Osteoblast (primary cell): Measurements from ENCODE around the gene SLC9A9. TPM values are rescaled to one million over a fixed set of nuclear protein-coding genes. Genes with fewer than 3 reads are reported as not detected.

ENCODE experiments used
- DNase-seq: peaks from one replicate; pipeline ENCODE4 v3.0.0; 2011; ENCODE audit warnings: low spot score, mixed read lengths; ENCODE audit not compliant: insufficient read length; ENCODE audit errors: missing footprints
- H2AFZ ChIP-seq: 2 replicates; pipeline ENCODE4 v1.6.0; 2011; ENCODE audit warnings: mild to moderate bottlenecking, low read length
- H3K27ac ChIP-seq: 2 replicates; pipeline ENCODE4 v1.5.1; 2011; ENCODE audit warnings: mild to moderate bottlenecking, low read depth, low read length, moderate library complexity
- H3K27me3 ChIP-seq: 2 replicates; pipeline ENCODE4 v1.6.0; 2012; ENCODE audit warnings: mild to moderate bottlenecking, control low read depth, inconsistent platforms, low read length, moderate library complexity; ENCODE audit not compliant: insufficient read depth
- H3K36me3 ChIP-seq: 2 replicates; pipeline ENCODE4 v1.5.1; 2011; ENCODE audit warnings: mild to moderate bottlenecking, low read length, control low read depth, moderate library complexity; ENCODE audit not compliant: insufficient read depth
- H3K4me1 ChIP-seq: 2 replicates; pipeline ENCODE4 v1.5.1; 2011; ENCODE audit warnings: mild to moderate bottlenecking, low read length, control low read depth, moderate library complexity; ENCODE audit not compliant: insufficient read depth
- H3K4me2 ChIP-seq: 2 replicates; pipeline ENCODE4 v1.6.0; 2011; ENCODE audit warnings: mild to moderate bottlenecking, low read length; ENCODE audit not compliant: insufficient read depth
- H3K4me3 ChIP-seq: fragments of 200-600 bp; sonication (generic); 3 replicates; pipeline ENCODE4 v1.5.1; 2012; ENCODE audit warnings: mild to moderate bottlenecking, low read length, inconsistent platforms; ENCODE audit not compliant: insufficient read depth
- H3K79me2 ChIP-seq: 2 replicates; pipeline ENCODE4 v1.6.0; 2012; ENCODE audit warnings: mild to moderate bottlenecking, low read length, control low read depth, inconsistent platforms; ENCODE audit not compliant: insufficient read depth
- H3K9me3 ChIP-seq: 2 replicates; pipeline ENCODE4 v1.5.1; 2011; ENCODE audit warnings: low read depth, low read length, control low read depth
- H4K20me1 ChIP-seq: 2 replicates; pipeline ENCODE4 v1.6.0; 2012; ENCODE audit warnings: mild to moderate bottlenecking, low read length, control low read depth; ENCODE audit not compliant: insufficient read depth
- total RNA-seq: library from RNA; depleted of rRNA; stranded (reverse); fragments of >200 nt; gene quantifications from 2 replicates; pipeline ENCODE4 v1.2.3, GENCODE V29; 2012
- TF ChIP-seq, protein P1 (sequence below): IDR thresholded peaks from 2 replicates; pipeline ENCODE4 v1.5.1; 2011; ENCODE audit warnings: mild to moderate bottlenecking, low read depth, low read length, moderate library complexity; ENCODE audit errors: extremely low read depth

The SLC9A9 gene
- total RNA-seq, 1 donor, result 6.5 TPM

DNA sequence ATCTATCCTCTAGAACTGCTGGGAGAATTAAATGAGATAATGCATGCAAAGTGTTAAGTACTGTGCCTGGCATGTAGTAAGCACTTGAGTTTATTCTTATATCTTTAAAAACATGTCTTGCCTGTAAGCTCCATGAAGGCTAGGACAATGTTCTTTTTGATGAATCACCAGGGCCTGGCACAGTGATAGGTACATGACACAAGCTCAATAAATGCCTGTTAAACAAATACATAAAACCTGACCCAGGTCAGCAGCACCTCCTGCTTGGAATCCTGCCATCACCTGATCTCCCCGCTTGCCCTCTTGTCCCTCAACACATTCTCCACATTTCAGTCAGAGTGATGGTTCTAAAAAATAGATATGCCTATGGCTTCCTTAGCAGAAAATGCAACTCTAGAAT, 541.9 kb downstream of the SLC9A9 start:
- H4K20me1 ChIP-seq, result no peaks in the 10 kb centered on the region
- H3K4me2 ChIP-seq, result no peak overlapping the region
- no peaks in the 10 kb centered on the region for H3K9me3 ChIP-seq
- no peak overlapping the region for H3K4me3 ChIP-seq
- TF ChIP-seq, protein P1, sequence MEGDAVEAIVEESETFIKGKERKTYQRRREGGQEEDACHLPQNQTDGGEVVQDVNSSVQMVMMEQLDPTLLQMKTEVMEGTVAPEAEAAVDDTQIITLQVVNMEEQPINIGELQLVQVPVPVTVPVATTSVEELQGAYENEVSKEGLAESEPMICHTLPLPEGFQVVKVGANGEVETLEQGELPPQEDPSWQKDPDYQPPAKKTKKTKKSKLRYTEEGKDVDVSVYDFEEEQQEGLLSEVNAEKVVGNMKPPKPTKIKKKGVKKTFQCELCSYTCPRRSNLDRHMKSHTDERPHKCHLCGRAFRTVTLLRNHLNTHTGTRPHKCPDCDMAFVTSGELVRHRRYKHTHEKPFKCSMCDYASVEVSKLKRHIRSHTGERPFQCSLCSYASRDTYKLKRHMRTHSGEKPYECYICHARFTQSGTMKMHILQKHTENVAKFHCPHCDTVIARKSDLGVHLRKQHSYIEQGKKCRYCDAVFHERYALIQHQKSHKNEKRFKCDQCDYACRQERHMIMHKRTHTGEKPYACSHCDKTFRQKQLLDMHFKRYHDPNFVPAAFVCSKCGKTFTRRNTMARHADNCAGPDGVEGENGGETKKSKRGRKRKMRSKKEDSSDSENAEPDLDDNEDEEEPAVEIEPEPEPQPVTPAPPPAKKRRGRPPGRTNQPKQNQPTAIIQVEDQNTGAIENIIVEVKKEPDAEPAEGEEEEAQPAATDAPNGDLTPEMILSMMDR, result no peak
- no peak overlapping the region for H2AFZ ChIP-seq
- DNase-seq, result no peak
- peaks cover 9% of the 10 kb centered on the region for H3K4me1 ChIP-seq
- no peaks in the 10 kb centered on the region for H3K36me3 ChIP-seq
- H3K27ac ChIP-seq, result no peak overlapping the region
- H3K27me3 ChIP-seq, result no peaks in the 10 kb centered on the region
- H3K79me2 ChIP-seq, result no peaks in the 10 kb centered on the region

DNA sequence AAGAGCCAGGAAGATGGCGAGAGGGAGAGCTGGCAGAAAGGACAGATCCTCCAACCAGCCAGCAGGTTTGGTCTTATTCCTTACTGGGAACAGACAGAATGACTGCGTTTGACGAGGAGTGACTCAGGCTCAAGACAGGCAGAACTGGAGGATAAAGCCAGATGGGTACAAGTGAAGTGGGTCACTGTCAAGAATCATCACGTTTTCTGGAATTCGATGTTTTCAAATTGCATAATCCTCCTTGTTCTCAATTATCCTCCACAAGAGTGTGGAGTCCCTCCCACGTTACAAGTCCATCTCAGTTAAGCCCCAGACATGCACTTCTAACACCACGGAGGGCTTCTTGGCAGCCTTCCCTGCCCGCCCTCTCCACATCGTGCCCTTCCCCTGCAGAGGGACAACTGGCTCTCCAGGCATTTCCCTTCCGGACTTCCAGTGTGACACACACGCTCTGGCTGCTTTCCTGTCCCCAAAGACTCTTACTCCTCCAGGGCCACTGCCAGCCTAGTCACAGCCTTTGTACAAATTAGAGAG, 545.6 kb downstream of the SLC9A9 start:
- peak; percentile 67 for DNase-seq
- Histone ChIP-seq H3K79me2 (no peaks in the 10 kb centered on the region), H2AFZ (peak overlapping the region; percentile 43), H3K4me3 (no peak overlapping the region), H3K4me2 (peak overlapping the region; percentile 56), H3K27me3 (no peaks in the 10 kb centered on the region), H3K36me3 (no peaks in the 10 kb centered on the region), H4K20me1 (no peaks in the 10 kb centered on the region), H3K4me1 (peaks cover 9% of the 10 kb centered on the region), H3K9me3 (no peaks in the 10 kb centered on the region), H3K27ac (no peak overlapping the region)
- TF ChIP-seq, protein P1, result no peak

DNA sequence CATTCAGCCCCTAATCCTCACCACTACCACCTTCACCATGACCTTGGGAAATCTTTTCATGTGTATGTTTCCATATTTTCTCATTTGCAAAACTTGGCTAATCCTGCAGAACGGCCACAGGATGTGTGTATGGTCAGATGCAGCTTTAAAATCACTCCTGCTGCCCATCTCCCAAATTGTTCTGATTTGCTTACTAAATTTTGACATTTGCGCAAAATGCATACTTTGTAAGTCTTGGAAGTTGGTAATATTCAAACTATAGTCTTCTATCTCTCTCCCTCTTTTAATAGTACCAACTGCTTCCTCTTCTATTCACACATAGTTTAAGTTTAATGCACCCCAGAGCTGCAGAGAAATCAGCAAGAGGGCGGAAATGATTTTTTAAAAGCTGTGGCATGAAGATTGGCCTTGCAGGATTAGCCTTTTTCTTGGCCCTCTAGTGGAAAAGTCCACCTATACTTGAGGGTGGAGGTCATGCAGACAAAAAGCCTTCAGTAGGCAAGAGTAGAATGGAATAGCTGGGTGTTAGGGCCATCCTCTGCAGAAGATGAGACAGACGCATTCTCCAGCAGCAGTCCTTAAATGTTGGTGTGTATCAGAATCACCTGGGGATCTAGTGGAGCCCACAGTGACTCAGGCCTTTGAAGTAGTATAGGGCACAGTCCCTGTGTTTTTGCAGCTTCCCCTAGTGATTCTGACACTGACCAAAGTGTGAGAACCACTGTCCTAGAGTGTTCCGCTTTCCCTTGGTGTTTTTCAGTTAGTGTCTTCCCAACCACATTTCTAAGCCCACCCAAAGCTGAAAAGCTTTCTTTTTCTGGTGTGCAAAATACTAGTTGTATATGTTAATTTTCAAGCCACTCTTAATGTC, 547.0 kb downstream of the SLC9A9 start:
- Histone ChIP-seq H3K4me3 (no peak overlapping the region), H3K4me2 (no peak overlapping the region), H4K20me1 (no peaks in the 10 kb centered on the region), H2AFZ (no peak overlapping the region), H3K27ac (no peak overlapping the region), H3K9me3 (no peaks in the 10 kb centered on the region), H3K79me2 (no peaks in the 10 kb centered on the region), H3K4me1 (peaks cover 6% of the 10 kb centered on the region), H3K36me3 (no peaks in the 10 kb centered on the region), H3K27me3 (no peaks in the 10 kb centered on the region)
- TF ChIP-seq, protein P1, result no peak
- DNase-seq, result no peak

DNA sequence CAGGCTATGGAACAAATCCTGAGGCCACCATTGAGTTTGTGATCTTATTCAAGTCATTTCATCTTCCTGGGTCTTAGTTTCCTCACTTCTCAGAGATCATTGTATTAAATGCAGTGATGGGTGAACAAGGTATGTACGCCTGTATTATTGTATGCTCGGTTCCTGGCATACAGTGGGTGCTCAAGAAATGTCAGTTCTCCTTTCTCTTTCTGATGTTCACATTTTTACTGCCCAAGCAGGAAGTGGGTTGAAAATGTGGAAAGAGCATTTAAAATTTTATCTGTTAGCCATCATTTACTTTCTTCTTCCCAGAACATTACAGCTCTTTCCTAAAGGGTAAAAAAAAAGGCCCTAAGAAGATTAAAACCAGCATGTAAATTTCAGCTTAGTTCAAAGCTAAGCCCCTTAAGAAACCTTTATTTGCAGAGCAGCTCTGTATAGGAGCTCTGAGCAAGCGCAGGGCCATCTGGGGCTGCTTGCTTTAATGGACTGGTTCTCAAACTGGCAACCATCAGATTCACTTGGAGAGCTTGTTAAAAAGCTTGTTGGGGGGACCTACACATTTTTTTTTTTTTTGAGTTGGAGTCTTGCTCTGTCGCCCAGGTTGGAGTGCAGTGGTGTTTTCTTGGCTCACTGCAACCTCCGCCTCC, 549.3 kb downstream of the SLC9A9 start:
- DNase-seq, result no peak
- no peaks in the 10 kb centered on the region for H3K27me3 ChIP-seq
- H3K36me3 ChIP-seq, result no peaks in the 10 kb centered on the region
- H3K9me3 ChIP-seq, result no peaks in the 10 kb centered on the region
- H3K79me2 ChIP-seq, result no peaks in the 10 kb centered on the region
- H2AFZ ChIP-seq, result no peak overlapping the region
- H3K27ac ChIP-seq, result no peak overlapping the region
- no peaks in the 10 kb centered on the region for H4K20me1 ChIP-seq
- no peak overlapping the region for H3K4me3 ChIP-seq
- TF ChIP-seq, protein P1, result no peak
- H3K4me1 ChIP-seq, result peaks cover 6% of the 10 kb centered on the region
- H3K4me2 ChIP-seq, result no peak overlapping the region
